HepG2 (cell line): ENCODE measurements around the gene ORC1. TPM values are rescaled to one million over a fixed set of nuclear protein-coding genes. Genes with fewer than 3 reads are reported as not detected.

ENCODE experiments used
- ATRX ChIP-seq: sonication (generic); formaldehyde crosslinking; IDR thresholded peaks from 2 replicates; pipeline ENCODE4 v1.4.0; 2020; ENCODE audit warnings: missing genetic modification reagents, borderline replicate concordance
- EED ChIP-seq: sonication (generic); formaldehyde crosslinking; IDR thresholded peaks from 2 replicates; pipeline ENCODE4 v1.5.0; 2020; ENCODE audit warnings: mild to moderate bottlenecking, missing genetic modification reagents
- GRHL1 ChIP-seq: sonication (generic); formaldehyde crosslinking; conservative IDR thresholded peaks from 2 replicates; pipeline ENCODE4 v1.8.0; 2022; ENCODE audit warnings: missing genetic modification reagents
- MTA3 ChIP-seq: sonication (generic); formaldehyde crosslinking; IDR thresholded peaks from 2 replicates; pipeline ENCODE4 v1.4.0; 2020; ENCODE audit warnings: missing genetic modification reagents
- PAXIP1 ChIP-seq: sonication (generic); formaldehyde crosslinking; conservative IDR thresholded peaks from 2 replicates; pipeline ENCODE4 v1.4.0; 2020; ENCODE audit warnings: mild to moderate bottlenecking, missing genetic modification reagents, moderate library complexity
- PLSCR1 ChIP-seq: sonication (generic); formaldehyde crosslinking; IDR thresholded peaks from 2 replicates; pipeline ENCODE4 v1.5.0; 2020; ENCODE audit warnings: missing genetic modification reagents, mild to moderate bottlenecking, borderline replicate concordance
- TGIF2 ChIP-seq: IDR thresholded peaks from 2 replicates; pipeline ENCODE4 v1.6.1; 2016; ENCODE audit warnings: control low read depth, missing compliant biosample characterization
- ZBTB1 ChIP-seq: sonication (generic); formaldehyde crosslinking; IDR thresholded peaks from 2 replicates; pipeline ENCODE4 v1.4.0; 2020; ENCODE audit warnings: missing genetic modification reagents, borderline replicate concordance
- ZBTB40 ChIP-seq, 2 experiments: fragments of 450-650 bp in 1 of 2; sonication (generic) in 1 of 2; formaldehyde crosslinking in 1 of 2; IDR thresholded peaks; 2 replicates each; pipeline versions ENCODE4 v1.6.1 to v1.8.0; 2016 to 2022; ENCODE audit warnings: antibody characterized with exemption in 1 of 2, mild to moderate bottlenecking in 1 of 2, missing genetic modification reagents in 1 of 2
- ZNF326 ChIP-seq: sonication (generic); formaldehyde crosslinking; IDR thresholded peaks from 2 replicates; pipeline ENCODE4 v1.4.0; 2020; ENCODE audit warnings: missing genetic modification reagents, borderline replicate concordance
- polyA plus RNA-seq, 8 experiments: library from polyadenylated mRNA; depleted of rRNA in 3 of 8; stranded (reverse) in 7 of 8; unstranded in 1 of 8; fragments of >200 nt; fragmentation: Illumina TruSeq in 4 of 8; extraction: Trizol in 4 of 8; gene quantifications; 2 replicates each; pipeline versions ENCODE4 v1.2.1 to v1.2.3, GENCODE V29; 2011 to 2016; ENCODE audit warnings: low read depth in 4 of 8, missing spikeins in 1 of 8, mixed read lengths in 1 of 8; ENCODE audit not compliant: insufficient read depth in 1 of 8
- total RNA-seq, 5 experiments: library from RNA; depleted of rRNA; stranded (reverse); fragments of >200 nt; fragmentation: Illumina TruSeq; extraction: Trizol; gene quantifications; 2 replicates each; pipeline ENCODE4 v1.2.3, GENCODE V29; 2016; ENCODE audit warnings: low read depth in 1 of 5
- TF ChIP-seq, protein P1 (sequence below): sonication (generic); formaldehyde crosslinking; IDR thresholded peaks from 2 replicates; pipeline ENCODE4 v1.4.0; 2020; ENCODE audit warnings: mild to moderate bottlenecking, low read depth, missing genetic modification reagents

Gene ORC1
- total and polyA plus RNA-seq, 2 of the 13 experiments (the other 11 are each of a cell fraction or from before 2014, with no cell fraction given): 7.0 to 23.5 TPM

- TF ChIP-seq ZBTB40 (IDR thresholded peaks at IDR 0.05) (peak; percentile 51; the same call in 1 of the 2 replicates), ZBTB40 (CRISPR knock-in tag; IDR thresholded peaks at IDR 0.05) (peak; percentile 72; the same call in 1 of the 2 replicates), EED (CRISPR knock-in tag) (no peak), ZNF326 (CRISPR knock-in tag) (no peak), GRHL1 (CRISPR knock-in tag) (no peak), ZBTB1 (CRISPR knock-in tag) (no peak), ATRX (CRISPR knock-in tag) (no peak), PAXIP1 (0 out of 2 replicates have a peak, but pooled peaks have one; percentile 40), TGIF2 (CRISPR knock-in tag) (peak; percentile 73), PLSCR1 (CRISPR knock-in tag) (no peak), MTA3 (CRISPR knock-in tag) (no peak)
- TF ChIP-seq, protein P1, sequence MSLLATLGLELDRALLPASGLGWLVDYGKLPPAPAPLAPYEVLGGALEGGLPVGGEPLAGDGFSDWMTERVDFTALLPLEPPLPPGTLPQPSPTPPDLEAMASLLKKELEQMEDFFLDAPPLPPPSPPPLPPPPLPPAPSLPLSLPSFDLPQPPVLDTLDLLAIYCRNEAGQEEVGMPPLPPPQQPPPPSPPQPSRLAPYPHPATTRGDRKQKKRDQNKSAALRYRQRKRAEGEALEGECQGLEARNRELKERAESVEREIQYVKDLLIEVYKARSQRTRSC (CRISPR knock-in tag): no peak
These were observed at the start of gene ORC1, which contains the start of gene PRPF38A (continued) for GRCh38 chr1:52404116-52404974.
